ENCODE data around the gene HCN3. TPM values are rescaled to one million over a fixed set of nuclear protein-coding genes. Genes with fewer than 3 reads are reported as not detected.

HCN3 gene
- total and polyA plus RNA-seq, 2 of the 8 experiments (the other 6 are each of a cell fraction or from before 2014, with no cell fraction given) = 6.4 to 7.3 TPM

- no peak for TF ChIP-seq ATF2 (IDR thresholded peaks at IDR 0.05; ENCODE audit: low read length)
- TF ChIP-seq KDM4A (IDR thresholded peaks at IDR 0.05; ENCODE audit: low read depth, low read length, severe bottlenecking) = peak; percentile 7
- TF ChIP-seq CREB1 (IDR thresholded peaks at IDR 0.05) = no peak
- TF ChIP-seq EGR1 (IDR thresholded peaks at IDR 0.05; ENCODE audit: borderline replicate concordance, low read depth, low read length) = peak; percentile 100
- peak; percentile 53; the same call in 1 of the 2 replicates for TF ChIP-seq MAX (IDR thresholded peaks at IDR 0.05)
- no peak for TF ChIP-seq BCL11A (IDR thresholded peaks at IDR 0.05; ENCODE audit: low read depth in 2 of 2, low read length in 2 of 2)
- TF ChIP-seq YY1 (IDR thresholded peaks at IDR 0.05; ENCODE audit: low read depth, low read length) = peak; percentile 51; the same call in 1 of the 2 replicates
- TF ChIP-seq HDAC2 (IDR thresholded peaks at IDR 0.05; ENCODE audit: borderline replicate concordance in 1 of 2, low read depth in 2 of 2, low read length in 2 of 2) = peak in 1 of 2 experiments; percentile 69; a peak in 3 of 4 replicates
- no peak for TF ChIP-seq CTBP2 (IDR thresholded peaks at IDR 0.05; ENCODE audit: borderline replicate concordance, insufficient read depth, insufficient read length, low read length)
- no peak for TF ChIP-seq TAF7 (optimal IDR thresholded peaks at IDR 0.05; ENCODE audit: borderline replicate concordance, low read depth, low read length)
- no peak for TF ChIP-seq TAF1 (IDR thresholded peaks at IDR 0.05; ENCODE audit: low read depth, low read length)
- TF ChIP-seq CEBPB (IDR thresholded peaks at IDR 0.05; ENCODE audit: low read depth, low read length) = no peak
- TF ChIP-seq SP1 (IDR thresholded peaks at IDR 0.05; ENCODE audit: low read depth, low read length) = no peak
- no peak for TF ChIP-seq SRF (IDR thresholded peaks at IDR 0.05; ENCODE audit: low read depth, low read length)
- TF ChIP-seq POLR2A (IDR thresholded peaks at IDR 0.05; ENCODE audit: control extremely low read depth in 1 of 2, low read depth in 2 of 2, low read length in 2 of 2) = no peak
- peak; percentile 85 for TF ChIP-seq SAP30 (IDR thresholded peaks at IDR 0.05; ENCODE audit: insufficient read depth, insufficient replicate concordance, low read length)
- no peak for TF ChIP-seq POLR2AphosphoS5 (IDR thresholded peaks at IDR 0.05; ENCODE audit: low read depth, low read length)
- TF ChIP-seq NANOG (IDR thresholded peaks at IDR 0.05; ENCODE audit: insufficient read depth, low read depth, low read length, poor library complexity, severe bottlenecking) = no peak
- no peak for TF ChIP-seq RXRA (IDR thresholded peaks at IDR 0.05; ENCODE audit: insufficient read depth, low read depth, low read length)
- TF ChIP-seq TBP (IDR thresholded peaks at IDR 0.05; ENCODE audit: low read depth, low read length) = no peak
- TF ChIP-seq TCF12 (IDR thresholded peaks at IDR 0.05; ENCODE audit: low read depth, low read length) = 0 out of 2 replicates have a peak, but pooled peaks have one; percentile 61
These were observed 832 bp downstream of the HCN3 start (continued) for GRCh38 chr1:155277902-155278688.

Data from H1 (cell line).